NCI-H2171 (cell line): ENCODE data around the gene HNRNPC.

Source experiments
- DNase-seq: peaks from one replicate; lab custom pipeline; 2025; lab: John Stamatoyannopoulos, UW

HNRNPC gene

DNA sequence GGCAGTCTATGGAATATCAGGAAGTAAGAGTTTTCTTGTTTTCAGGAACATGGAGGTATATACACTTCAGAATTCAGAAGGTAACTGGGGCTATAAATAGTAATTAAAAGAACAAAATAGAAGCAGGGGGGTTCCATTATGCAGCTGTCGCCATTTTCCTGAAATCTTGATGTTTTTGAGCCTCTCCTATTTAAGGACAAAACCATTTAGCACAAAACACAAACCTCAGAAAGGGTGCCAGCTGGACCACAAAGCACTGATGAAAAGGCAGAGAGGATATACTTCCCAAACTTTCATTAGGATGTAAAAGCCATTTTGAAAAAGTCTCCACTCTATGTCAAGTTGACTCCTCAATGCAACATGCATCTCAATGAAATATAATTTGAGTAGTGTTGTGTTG lies 59.2 kb downstream of the HNRNPC start:
- DNase-seq: no peak

DNA sequence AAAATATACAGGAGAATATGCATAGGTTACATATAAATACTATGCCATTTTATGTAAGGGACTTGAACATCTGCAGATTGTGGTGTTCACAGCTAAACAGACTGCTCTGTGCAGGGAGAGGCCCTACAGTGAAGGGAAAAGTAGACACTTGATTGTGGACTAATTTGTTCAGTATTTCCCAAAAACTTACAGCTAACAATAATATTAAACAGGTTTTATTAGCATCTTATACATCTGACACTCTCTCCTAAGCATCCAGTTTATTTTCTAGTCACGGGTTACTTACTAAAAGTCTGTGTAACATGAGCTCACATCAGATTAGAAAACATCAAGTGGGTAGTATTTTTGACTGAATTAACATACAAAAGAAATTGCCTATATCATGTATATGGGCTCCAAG lies 60.1 kb downstream of the HNRNPC start:
- no peak for DNase-seq

DNA sequence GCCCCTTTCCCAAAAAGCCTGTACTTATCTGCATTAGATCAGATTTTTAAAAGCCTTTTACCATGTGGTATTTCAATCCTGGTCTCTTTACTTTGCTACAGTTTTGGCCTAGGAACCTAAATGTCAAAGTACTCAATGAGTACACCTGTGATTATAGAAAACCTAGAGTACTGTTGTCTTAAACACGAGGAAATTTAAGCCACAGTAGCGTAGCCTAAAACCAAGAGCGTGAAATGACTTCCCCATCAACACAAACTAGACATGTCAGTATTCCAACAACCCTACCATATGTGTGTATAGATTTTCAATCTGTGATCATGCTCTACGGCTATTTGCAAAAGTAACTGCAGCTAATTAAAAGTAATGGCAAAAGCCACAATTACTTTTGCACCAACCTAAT lies 60.7 kb downstream of the HNRNPC start:
- no peak for DNase-seq

DNA sequence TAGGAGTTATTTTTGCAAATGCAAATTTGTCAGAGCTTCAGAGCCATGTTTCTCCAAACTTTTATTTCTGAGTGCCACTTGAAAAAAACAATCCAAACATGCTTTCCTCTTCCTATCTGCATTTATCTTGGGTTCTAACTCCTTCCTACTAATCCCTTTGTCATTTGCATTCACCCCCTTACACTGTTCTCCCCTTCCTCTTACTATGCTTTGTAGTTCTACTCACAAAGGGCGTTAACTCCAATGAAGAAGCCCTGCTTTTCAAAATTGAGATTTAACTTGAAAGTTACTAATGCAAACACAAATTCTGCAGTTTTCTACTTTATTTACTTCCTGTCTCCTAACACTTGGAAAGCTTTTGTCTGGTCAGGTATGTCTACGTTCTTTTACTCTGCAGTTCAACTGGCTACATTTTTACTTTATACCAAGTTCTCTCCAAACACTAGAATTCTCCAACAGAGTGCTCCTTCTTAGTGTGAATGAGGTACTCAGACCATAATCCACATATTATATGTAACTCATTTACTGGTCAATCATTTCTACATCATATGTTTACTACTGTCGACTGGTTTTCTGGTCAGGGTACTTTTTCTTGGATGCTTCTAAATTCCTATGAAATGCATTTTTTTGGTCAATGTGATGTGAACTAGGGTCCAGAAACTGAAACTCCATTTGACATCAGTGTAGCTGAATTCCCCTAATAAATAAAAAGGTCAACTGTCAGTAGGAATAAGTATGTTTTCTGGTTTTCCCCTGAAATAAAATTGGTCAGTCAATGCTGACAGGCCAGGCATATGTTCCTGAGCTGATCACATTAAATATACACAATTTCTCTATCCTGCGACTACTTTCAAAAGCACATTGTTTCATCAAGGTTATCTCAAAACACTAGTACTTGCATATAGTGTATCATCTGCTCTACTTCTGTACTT lies 62.2 kb downstream of the HNRNPC start:
- DNase-seq: no peak

DNA sequence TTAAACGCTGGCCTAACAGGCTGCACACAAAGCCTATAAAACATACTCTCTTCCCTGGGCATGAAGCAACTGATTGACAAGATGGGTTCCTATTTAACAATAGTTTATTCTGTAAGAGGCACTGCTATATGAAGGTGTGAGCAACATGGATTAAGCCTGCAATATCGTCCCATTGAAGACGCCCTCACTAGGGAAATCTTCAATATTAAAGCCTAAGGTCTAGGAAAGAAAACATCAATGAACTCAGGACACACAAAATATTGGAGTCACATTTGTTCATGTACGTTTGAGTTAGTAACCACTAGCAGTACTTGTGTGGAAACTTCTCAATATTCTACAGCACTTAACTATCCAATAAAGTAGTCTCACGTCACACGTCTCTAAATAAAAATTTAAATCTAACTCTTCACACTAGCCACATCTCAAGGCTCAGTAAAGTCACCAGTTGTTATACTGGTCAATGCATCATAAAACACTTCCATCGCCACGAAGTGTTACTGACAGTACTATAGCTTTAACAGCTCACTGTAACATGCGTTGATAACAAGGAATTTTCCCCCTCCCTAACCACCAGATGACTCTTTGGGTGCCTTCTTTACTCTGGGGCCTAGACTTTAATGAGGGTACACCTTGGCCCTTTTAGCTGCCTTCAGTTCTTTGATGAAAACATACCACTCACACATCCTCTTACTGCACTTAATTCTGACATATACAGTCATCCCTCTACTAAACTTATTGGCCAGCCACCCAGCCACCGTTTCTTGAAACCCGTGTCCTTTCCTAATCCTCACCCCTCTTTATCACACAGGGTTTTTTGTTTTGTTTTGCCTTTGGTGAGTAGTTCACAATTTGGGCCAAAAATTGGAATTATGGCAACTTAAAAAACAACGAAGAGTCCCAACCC lies 63.3 kb downstream of the HNRNPC start:
- DNase-seq: no peak

DNA sequence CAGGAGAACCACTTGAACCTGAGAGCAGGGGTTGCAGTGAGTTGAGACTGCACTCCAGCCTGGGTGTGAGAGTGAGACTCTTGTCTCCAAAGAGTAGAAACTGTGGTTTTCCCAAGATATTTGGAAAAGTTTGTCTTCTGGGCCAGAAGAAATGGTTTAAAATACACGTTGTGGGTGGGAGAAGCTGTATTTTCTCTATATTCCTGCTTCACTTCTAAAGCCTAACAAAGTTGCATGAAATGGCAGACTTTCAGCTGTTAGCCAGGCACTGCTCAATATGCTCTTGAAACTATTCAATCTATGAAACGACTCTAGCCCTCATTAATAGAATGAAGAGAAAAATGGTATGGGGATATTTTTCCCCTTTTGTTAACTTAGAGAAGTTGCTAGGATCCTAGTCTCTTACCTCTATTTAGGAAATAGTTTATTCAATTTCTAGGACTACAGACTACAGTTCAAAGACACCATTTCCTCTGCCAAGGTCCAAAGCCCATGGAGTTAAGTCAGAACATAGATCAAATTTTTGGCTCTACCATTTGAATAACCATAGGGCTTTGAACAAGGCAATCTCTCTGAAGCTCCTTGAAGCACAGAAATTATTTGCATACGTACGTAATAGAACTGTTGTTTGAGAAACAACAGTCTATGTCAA lies 64.1 kb downstream of the HNRNPC start:
- no peak for DNase-seq

DNA sequence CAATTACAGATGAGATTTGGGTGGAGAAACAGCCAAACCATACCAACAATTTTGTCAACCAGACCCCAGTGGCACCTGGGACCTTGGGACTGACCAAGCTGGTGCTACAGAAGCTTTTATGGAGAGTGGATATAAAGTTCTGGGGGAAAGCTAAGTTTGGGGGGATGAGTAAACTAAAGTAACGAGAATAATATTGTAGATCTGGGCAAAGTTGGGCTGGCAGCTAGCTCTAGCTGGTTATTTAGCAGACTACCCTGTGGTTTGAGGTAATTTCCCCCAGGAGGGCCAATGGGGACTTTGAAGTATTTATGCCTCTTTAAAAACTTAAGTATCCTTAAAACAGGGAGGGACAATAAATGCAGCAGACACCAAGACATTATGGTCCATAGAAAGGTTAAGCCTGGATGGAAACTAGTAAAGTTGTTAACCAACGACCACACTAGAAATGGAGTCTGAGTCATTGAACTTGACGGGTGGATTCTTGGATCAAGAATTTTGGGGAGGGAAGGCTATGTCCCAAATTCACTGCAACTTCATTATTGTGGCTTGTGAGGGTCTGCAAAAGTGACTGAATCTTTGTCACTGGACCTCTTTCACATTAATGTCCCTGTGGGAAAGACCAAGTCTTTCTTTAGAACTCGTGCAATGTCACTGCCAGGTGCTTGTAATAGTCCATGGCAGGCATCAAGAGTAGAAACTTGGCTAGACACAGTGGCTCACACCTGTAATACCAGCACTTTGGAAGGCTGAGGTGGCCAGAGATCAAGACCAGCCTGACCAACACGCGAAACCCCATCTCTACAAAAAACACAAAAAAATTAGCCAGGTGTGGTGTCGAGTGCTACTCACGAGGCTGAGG lies 64.8 kb downstream of the HNRNPC start:
- DNase-seq: no peak

DNA sequence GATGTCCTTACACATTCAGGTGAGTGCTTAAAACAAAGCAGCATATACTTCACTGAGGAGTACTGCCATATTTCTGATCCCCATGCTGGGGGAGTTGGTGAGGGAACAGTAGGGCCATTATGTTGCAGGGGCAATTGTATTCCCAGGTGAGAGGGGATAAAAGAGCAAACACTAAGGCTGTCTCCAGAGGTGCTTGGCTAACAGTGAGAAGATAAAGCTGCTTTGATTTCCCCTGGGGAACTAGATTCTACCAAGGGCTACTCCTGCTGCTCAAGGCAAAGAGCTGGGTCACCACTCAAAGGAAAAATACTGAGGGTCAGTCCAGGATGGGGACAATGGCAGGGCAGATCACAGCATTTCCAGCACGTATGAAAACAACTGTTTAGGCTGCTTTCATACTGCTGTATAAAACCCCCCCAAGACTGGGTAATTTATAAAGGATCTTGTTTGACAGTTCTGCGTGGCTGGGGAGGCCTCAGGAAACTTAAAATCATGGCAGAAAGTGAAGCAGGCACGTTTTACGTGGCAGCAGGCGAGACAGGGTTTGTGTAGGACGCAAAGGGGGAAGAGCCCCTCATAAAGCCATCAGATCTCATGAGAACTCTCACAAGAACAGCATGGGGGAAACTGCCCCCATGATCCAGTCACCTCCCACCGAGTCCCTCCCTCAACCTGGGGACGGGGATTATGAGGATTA lies 65.6 kb downstream of the HNRNPC start:
- DNase-seq: no peak

DNA sequence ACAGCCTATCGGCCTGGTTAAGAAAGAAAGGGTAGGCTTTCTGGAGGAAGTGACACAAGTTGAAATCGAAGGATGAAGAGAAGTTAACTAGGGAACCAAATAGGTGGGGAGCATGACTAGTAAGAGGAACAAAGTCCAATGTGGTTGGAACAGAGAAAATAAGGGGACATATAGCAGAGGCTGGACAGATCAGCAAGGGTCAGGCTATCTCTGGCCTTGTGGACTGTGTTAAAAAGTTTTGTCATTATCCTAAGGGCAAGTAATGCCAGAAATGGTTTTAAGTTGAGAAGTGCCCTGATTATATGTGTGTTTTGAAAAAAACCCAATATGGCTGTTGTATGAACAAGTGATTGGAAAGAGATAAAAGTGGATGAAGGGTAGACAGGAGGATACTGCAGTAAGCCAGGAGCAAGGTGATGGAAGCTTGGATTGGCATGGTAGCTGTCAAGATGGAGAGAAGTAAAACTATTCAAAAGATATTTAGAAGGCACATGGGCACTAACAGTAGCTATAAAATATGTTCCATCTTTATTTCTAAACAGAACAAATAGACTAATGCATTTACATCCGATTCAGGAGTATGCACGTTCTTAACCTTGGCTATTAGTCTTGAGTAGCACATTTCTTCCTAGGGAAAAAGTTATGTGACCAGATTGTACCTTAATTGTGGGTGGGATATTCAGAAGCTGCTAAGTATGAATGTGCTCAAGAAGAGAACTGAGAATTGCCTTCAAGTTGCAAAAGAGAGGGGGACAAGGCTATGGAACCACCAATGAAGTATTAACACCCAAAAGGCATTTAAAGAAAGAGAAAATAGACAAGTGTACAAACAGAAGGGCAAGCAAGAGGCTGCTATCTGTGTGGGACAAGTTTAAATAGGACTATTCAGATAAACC lies 66.5 kb downstream of the HNRNPC start:
- no peak for DNase-seq

DNA sequence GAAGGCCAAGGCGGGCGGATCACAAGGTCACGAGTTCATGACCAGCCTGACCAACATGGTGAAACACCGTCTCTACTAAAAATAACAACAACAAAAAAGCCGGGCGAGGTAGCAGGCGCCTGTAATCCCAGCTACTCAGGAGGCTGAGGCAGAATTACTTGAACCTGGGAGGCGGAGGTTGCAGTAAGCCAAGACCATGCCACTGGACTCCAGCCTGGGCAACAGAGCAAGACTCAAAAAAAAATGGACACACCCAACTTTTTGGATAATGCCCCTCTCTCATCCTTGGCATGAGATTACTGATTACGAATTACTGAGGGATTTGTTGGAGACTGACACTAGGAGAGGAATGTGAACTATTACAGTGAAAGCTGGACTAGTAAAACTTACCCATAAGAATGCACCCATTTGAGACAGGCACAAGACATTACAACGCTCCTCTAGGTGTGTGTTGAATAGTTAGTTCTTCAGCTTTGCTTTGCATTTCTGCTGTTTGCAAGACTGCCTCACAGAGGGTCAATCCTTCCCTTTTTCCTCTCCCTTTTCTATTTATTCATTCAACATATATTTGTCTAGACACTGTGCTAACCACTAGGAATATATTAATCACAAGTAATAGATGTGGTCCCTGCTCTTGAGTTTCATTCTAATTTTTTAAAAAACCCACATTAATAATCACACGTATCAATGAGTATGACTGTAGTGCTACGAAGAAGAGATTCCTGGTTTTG lies 67.3 kb downstream of the HNRNPC start:
- DNase-seq: no peak

DNA sequence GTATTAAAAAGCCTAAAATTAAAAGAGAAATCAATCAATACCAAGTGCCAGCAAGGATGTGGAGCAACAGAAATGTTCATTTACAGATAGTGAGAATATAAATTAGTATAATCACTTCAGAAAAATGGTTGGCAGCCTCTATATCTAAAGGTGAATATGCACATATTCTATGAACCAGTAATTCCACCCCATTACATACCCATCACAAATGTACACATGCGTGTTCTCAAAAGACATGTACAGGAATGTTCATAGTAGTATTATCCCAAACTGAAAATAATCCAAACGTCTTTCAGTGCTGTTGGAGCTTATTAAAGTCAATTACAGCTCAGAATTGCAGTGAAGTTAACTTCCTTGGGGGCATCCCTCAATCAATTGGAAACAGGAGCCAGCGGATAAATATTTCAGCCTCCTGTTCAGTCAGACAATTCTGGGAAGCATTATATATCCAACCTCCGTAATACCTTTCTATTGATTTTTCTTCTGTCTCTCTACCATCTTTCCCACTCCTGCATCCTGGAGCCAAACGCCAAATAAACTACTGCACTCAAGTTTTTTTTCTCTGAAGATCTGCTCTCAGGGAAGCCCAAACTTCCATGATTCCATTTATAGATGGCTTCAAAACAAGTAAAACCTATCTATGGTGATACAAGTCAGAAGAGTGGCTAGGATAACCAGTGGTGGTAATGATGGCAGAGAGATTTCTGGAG lies 68.3 kb downstream of the HNRNPC start:
- DNase-seq: no peak

DNA sequence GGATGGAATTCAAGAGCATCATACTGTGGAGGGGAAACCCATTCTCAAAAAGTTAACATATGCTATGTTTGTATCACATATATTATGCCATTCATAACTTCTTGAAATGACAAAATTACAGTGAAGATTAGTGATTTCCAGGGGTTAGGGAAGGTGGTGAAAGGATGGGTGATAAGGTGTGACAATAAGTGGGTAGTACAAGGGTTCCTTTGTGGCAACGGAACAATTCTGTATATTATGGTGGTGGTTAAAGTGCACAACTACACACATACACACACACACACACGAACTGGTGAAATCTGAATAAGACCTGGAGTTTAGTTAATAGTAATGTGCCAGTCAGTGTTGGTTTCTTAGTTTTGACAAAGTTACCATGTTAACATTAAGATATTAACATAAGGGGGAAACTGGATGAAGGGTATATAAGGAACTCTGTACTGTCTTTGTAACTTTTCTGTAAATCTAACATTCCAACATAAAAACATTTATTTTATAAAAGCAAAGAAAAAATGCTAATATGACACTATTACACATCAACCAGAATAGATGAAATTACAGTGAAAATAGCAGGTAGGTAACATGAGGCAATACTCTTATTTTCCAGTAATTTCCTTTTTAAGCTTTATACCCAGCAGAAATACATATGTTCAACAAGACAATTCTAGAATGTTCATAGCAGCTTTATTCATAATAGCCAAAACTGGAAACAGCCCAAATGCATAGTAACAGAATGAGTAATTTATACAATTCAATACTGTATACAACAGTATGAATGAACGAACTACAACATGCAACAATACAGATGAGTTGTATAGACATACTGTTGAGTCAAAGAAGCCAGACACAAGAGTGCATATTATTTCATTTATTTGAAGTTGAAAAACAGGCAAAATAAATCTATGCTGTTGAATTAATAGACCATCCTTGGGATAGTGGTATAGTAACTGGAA lies 69.4 kb downstream of the HNRNPC start:
- no peak for DNase-seq

DNA sequence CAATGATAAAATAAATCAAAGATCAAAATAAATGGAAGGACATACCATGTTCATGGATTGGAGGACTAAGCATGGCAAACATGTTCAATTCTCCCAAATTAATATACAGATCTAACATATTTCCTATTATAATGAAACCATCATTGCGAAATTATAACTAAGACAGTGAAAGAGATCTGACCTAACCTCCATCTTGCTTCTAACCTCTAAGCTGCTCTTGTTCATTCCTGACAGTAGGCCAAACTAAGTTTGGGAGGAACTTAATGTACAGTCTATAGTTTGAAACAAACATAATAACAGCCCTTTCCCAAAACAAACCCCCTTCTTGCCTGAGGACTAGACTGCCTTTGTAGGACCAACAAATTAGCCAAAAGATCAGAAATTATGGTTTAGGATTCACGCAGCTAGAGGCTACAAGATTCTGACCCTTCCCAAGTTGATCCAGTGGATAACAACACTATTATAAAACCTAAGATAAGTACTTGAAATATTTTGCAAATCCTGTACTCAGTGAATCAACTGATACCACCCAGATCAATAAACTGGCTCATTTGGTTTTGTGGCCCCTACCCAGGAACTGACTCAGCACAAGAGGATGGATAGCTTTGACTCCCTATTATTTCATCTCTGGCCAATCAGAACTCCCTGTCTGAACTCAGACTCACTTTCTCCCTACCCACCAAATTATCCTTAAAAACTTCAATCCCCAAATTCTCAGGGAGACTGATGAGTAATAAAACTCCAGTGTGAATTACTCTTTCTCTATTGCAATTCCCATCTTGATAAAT lies 71.6 kb downstream of the HNRNPC start:
- DNase-seq: no peak

DNA sequence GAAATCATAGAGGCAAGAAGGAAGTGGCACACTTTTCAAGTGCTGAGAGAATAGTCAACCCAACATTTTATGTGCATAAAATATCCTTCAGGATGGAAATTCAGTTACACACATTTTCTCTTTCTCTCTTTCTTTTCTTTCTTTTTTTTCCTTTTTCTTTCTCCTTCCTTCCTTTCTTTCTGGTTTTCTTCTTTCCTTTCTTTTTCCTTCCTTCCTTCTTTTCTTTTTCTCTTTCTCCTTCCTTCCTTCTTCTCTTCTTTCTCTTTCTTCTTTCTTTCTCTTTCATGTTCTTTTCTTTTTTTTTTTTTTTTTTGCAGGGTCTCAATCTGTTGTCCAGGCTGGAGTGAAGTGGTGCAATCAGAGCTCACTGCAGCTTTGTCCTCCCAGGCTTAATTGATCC lies 74.6 kb downstream of the HNRNPC start:
- DNase-seq: no peak

DNA sequence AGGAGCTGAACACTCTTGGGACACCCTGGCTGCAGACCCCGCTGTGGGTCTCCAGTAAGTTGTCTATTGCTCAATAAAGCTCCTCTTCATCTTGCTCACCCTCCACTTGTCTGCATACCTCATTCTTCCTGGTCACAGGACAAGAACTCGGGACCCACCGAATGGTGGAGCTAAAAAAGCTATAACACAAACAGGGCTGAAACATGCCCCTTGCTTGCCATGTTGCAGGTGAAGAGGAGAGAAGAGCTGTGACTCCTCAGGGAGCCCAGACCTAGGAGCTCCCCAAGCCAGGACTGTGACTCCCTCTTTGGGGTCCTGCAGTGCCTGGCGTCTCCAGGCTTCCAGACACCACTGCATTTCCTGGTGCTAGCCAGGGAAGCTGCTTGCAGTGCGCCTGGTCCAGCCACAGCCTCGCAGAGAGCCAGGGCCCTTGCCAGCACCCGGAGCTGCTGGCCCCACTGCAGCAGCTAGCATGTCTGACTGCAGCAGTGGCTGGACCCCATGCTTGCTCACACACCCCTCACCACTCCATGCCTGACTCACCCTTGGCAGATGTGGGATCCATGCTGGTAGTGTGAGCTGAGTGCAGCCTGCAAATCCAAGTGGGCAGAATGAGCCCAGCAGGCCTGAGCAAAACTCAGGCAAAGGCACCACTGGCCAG lies 76.2 kb downstream of the HNRNPC start:
- DNase-seq: no peak

DNA sequence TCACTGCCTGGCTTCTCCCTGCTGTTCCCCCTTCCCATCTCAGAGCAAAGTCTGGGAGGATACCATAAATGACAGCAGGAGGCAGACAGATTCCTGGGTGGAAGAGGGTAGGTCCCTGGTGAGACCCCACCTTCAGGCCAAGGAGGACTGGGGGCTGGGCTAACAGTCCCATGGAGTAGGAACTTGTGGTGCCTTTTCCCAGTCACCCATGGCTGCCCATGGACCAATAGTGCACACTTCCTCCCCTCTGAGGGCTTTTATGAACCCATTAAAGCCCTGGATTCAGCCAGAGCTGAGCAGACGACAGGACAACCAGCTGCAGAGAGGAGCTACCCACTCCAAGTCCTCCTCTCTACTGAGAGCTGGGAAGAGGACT lies 76.8 kb downstream of the HNRNPC start:
- no peak for DNase-seq
